Smooth muscle cell (in vitro differentiated cells): ENCODE results near the gene TLR5. TPM values are rescaled to one million over a fixed set of nuclear protein-coding genes. Genes with fewer than 3 reads are reported as not detected.

Experiments
- DNase-seq: peaks from one replicate; lab custom pipeline; 2025; ENCODE audit not compliant: unreplicated experiment; lab: John Stamatoyannopoulos, UW
- H2AFZ ChIP-seq: fragments of 200-600 bp; sonication (generic); 2 replicates; pipeline ENCODE4 v1.6.0; 2016; ENCODE audit warnings: antibody characterized with exemption, low read depth, mild to moderate bottlenecking
- H3F3A ChIP-seq: fragments of 200-600 bp; sonication (generic); 2 replicates; pipeline ENCODE4 v1.6.0; 2017; ENCODE audit warnings: antibody characterized with exemption, low read depth
- H3K27ac ChIP-seq: fragments of 200-600 bp; sonication (generic); 2 replicates; pipeline ENCODE4 v1.5.1; 2016; ENCODE audit warnings: low read depth, mild to moderate bottlenecking
- H3K27me3 ChIP-seq: fragments of 200-600 bp; sonication (generic); 2 replicates; pipeline ENCODE4 v1.6.1; 2016; ENCODE audit warnings: low read depth, mild to moderate bottlenecking
- H3K36me3 ChIP-seq: fragments of 200-600 bp; sonication (generic); 2 replicates; pipeline ENCODE4 v1.5.1; 2016; ENCODE audit warnings: low read depth
- H3K4me1 ChIP-seq: fragments of 200-600 bp; sonication (generic); 2 replicates; pipeline ENCODE4 v1.5.1; 2016; ENCODE audit warnings: low read depth
- H3K4me2 ChIP-seq: fragments of 200-600 bp; sonication (generic); 2 replicates; pipeline ENCODE4 v1.6.0; 2016; ENCODE audit warnings: mild to moderate bottlenecking
- H3K4me3 ChIP-seq: fragments of 200-600 bp; sonication (generic); 2 replicates; pipeline ENCODE4 v1.5.1; 2016; ENCODE audit warnings: mild to moderate bottlenecking
- H3K79me2 ChIP-seq: fragments of 200-600 bp; sonication (generic); 2 replicates; pipeline ENCODE4 v1.6.0; 2016; ENCODE audit warnings: low read depth, mild to moderate bottlenecking
- H3K9ac ChIP-seq: fragments of 200-600 bp; sonication (generic); 2 replicates; pipeline ENCODE4 v1.6.0; 2016; ENCODE audit warnings: low read depth
- H3K9me3 ChIP-seq: fragments of 200-600 bp; sonication (generic); replicated peaks from 2 replicates; pipeline ENCODE4 v1.5.1; 2016; ENCODE audit warnings: low read depth
- H4K20me1 ChIP-seq: fragments of 200-600 bp; sonication (generic); 2 replicates; pipeline ENCODE4 v1.6.0; 2016; ENCODE audit warnings: low read depth
- WGBS: methylation state at CpG from one replicate; pipeline ENCODE4 v1.1.7; 2016; ENCODE audit warnings: low lambda C conversion rate; 5-methylcytosine and 5-hydroxymethylcytosine counted together
- polyA plus RNA-seq: library from polyadenylated mRNA; unstranded; fragments of >200 nt; fragmentation: Nextera tagmentation; extraction: Ambion mirVana; gene quantifications from 2 replicates; pipeline ENCODE4 v1.2.1, GENCODE V29; 2016
- total RNA-seq: library from RNA; depleted of rRNA; stranded (reverse); fragments of >200 nt; gene quantifications from 2 replicates; pipeline ENCODE4 v1.2.3, GENCODE V29; 2014
- TF ChIP-seq, protein P1 (sequence below): fragments of 200-600 bp; sonication (generic); IDR thresholded peaks from 2 replicates; pipeline ENCODE4 v1.5.1; 2017; ENCODE audit warnings: borderline replicate concordance, mild to moderate bottlenecking, antibody characterized with exemption; ENCODE audit not compliant: insufficient read depth, poor library complexity, severe bottlenecking

TLR5 gene
- total and polyA plus RNA-seq, 2 experiments from 2014 or later, result 1.0 to 2.7 TPM

DNA sequence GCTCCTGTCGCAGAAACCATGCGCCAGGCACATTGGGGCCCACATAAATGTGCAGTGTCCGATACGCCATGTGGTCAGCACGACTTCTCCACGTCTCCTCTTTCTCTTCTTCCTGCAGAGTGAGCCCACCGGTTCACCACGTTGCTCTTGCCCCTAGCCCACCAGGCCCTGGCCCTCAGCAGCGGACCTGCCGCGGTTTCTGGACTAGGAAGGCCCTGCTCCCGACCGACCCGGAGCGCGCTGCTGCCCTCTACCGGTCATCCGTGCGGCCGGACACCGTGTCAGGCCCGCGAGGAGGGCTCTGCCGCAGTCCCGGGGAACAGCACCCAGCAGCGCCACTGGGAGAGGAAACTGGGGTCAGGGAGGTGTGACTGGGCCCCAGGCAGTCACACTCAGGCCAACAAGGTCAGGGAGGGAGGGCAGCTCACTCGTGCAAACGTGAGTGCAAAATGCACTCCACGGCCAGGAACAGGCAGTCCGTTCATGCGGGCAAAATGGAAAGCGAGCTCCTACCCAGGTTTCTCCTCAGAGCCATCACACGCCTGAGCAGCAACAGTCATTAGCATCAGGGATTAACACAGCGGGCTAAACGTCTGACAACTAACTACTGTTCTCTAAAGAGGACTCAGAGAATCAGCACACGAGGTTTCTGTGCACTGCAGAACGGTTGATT, 13.7 kb downstream of the TLR5 start:
- Histone ChIP-seq H3K79me2 (no peaks in the 10 kb centered on the region), H3K27me3 (no peaks in the 10 kb centered on the region), H3F3A (no peaks in the 10 kb centered on the region), H3K4me2 (peak overlapping the region; percentile 80), H3K4me3 (peak overlapping the region; percentile 29), H3K27ac (no peak overlapping the region), H4K20me1 (no peaks in the 10 kb centered on the region), H2AFZ (peak overlapping the region; percentile 48), H3K4me1 (peaks cover 14% of the 10 kb centered on the region), H3K36me3 (no peaks in the 10 kb centered on the region), H3K9me3 (no peaks in the 10 kb centered on the region), H3K9ac (no peak overlapping the region)
- DNase-seq, result peak; percentile 45
- WGBS, result 22% methylated on average over 37 of the region's 37 CpGs
- TF ChIP-seq, protein P1, sequence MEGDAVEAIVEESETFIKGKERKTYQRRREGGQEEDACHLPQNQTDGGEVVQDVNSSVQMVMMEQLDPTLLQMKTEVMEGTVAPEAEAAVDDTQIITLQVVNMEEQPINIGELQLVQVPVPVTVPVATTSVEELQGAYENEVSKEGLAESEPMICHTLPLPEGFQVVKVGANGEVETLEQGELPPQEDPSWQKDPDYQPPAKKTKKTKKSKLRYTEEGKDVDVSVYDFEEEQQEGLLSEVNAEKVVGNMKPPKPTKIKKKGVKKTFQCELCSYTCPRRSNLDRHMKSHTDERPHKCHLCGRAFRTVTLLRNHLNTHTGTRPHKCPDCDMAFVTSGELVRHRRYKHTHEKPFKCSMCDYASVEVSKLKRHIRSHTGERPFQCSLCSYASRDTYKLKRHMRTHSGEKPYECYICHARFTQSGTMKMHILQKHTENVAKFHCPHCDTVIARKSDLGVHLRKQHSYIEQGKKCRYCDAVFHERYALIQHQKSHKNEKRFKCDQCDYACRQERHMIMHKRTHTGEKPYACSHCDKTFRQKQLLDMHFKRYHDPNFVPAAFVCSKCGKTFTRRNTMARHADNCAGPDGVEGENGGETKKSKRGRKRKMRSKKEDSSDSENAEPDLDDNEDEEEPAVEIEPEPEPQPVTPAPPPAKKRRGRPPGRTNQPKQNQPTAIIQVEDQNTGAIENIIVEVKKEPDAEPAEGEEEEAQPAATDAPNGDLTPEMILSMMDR, result peak; percentile 91

DNA sequence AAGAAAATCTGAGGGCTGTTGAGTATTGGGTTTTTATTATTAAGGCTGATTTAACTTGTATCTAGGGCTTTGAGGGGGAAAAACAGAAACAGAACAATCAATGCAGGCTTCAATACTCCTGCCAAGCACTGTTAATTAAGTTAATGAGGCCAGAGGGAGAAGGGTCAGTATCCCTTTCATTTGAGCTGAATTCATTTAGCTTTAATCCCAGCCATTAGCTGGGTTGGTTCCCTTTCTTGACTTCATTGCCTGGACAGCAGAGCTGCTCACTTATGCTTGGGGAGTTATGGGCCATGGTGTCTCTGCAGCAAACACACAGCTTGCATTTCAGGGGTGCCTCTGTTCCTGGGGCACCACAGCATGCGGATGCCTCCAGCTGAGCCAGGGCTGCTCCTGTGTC, 16.3 kb downstream of the TLR5 start:
- Histone ChIP-seq H4K20me1 (no peaks in the 10 kb centered on the region), H3K4me1 (peaks cover 10% of the 10 kb centered on the region), H2AFZ (no peak overlapping the region), H3K36me3 (no peaks in the 10 kb centered on the region), H3F3A (no peaks in the 10 kb centered on the region), H3K9me3 (no peaks in the 10 kb centered on the region), H3K4me3 (no peak overlapping the region), H3K9ac (no peak overlapping the region), H3K79me2 (no peaks in the 10 kb centered on the region), H3K27me3 (no peaks in the 10 kb centered on the region), H3K4me2 (no peak overlapping the region), H3K27ac (no peak overlapping the region)
- TF ChIP-seq, protein P1, result no peak
- 100% methylated on average over 1 of the region's 1 CpG for WGBS
- no peak for DNase-seq

DNA sequence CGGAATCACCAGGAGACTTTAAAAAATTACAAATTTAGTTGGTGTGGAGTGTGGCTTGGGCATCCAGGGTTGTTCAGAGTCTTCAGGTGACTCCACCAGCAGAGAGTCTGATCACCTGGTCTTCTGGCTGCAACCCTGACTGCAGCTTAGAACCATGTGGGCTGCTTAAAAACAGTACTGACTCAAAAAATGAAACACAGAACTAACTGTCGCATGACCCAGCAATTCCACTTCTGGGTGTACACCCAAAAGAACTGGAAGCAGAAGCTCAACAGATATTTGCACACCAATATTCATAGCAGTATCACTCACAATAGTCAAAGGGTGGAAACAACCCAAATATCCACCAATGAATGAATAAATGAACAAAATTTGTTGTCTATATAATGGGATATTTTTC, 17.3 kb downstream of the TLR5 start:
- Histone ChIP-seq H3F3A (no peaks in the 10 kb centered on the region), H3K27ac (no peak overlapping the region), H3K9ac (no peak overlapping the region), H3K4me1 (peaks cover 10% of the 10 kb centered on the region), H3K79me2 (no peaks in the 10 kb centered on the region), H3K4me2 (no peak overlapping the region), H2AFZ (no peak overlapping the region), H3K4me3 (no peak overlapping the region), H4K20me1 (no peaks in the 10 kb centered on the region), H3K27me3 (no peaks in the 10 kb centered on the region), H3K36me3 (no peaks in the 10 kb centered on the region), H3K9me3 (no peaks in the 10 kb centered on the region)
- TF ChIP-seq, protein P1, result no peak
- WGBS, result 73% methylated on average over 2 of the region's 2 CpGs
- no peak for DNase-seq
